Measurements from ENCODE around the gene MMP12.

DNA sequence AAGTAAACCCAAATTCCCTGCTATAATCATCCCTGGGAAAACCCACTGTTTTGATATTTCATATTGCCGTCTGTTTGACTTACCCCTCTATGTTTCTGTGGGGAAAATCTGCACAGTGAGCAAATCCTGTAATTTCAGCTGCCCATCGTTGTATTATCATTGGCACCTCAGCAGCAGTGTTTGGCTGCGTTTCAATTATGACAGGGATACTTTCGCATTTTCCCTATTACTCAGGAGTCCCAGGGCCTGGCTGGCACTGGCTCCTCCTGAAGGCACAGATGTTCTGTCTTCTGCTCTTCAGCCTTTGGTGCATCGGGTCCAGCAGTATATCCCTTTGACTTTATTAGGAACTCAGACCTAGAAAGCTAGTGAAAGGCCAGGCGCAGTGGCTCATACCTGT lies 12.2 kb upstream of the MMP12 start:
- TF ChIP-seq EZH2 (IDR thresholded peaks at IDR 0.05; ENCODE audit: borderline replicate concordance, insufficient read depth, low read length, poor library complexity, severe bottlenecking) (no peak), POLR2AphosphoS5 (IDR thresholded peaks at IDR 0.05) (no peak), EP300 (conservative IDR thresholded peaks at IDR 0.05; ENCODE audit: poor library complexity, severe bottlenecking) (no peak), REST (IDR thresholded peaks at IDR 0.05; ENCODE audit: borderline replicate concordance) (no peak), MXI1 (conservative IDR thresholded peaks at IDR 0.05; ENCODE audit: poor library complexity, severe bottlenecking) (no peak), SMC3 (conservative IDR thresholded peaks at IDR 0.05; ENCODE audit: poor library complexity) (no peak), TAF1 (IDR thresholded peaks at IDR 0.05; ENCODE audit: low read depth) (no peak), RAD21 (conservative IDR thresholded peaks at IDR 0.05) (no peak)
- TF ChIP-seq, protein P1, sequence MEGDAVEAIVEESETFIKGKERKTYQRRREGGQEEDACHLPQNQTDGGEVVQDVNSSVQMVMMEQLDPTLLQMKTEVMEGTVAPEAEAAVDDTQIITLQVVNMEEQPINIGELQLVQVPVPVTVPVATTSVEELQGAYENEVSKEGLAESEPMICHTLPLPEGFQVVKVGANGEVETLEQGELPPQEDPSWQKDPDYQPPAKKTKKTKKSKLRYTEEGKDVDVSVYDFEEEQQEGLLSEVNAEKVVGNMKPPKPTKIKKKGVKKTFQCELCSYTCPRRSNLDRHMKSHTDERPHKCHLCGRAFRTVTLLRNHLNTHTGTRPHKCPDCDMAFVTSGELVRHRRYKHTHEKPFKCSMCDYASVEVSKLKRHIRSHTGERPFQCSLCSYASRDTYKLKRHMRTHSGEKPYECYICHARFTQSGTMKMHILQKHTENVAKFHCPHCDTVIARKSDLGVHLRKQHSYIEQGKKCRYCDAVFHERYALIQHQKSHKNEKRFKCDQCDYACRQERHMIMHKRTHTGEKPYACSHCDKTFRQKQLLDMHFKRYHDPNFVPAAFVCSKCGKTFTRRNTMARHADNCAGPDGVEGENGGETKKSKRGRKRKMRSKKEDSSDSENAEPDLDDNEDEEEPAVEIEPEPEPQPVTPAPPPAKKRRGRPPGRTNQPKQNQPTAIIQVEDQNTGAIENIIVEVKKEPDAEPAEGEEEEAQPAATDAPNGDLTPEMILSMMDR (IDR thresholded peaks at IDR 0.05; ENCODE audit: poor library complexity, severe bottlenecking), result no peak
